Measurements from ENCODE around the gene ITPR3.

- TF ChIP-seq CTCF (IDR thresholded peaks at IDR 0.05; ENCODE audit: extremely low read depth in 1 of 2, insufficient read depth in 1 of 2, low read depth in 1 of 2, low read length in 2 of 2) (no peak), EZH2 (IDR thresholded peaks at IDR 0.05; ENCODE audit: borderline replicate concordance, low read depth, low read length, severe bottlenecking) (no peak), POLR2A (IDR thresholded peaks at IDR 0.05; ENCODE audit: low read depth, low read length) (no peak), POLR2AphosphoS5 (IDR thresholded peaks at IDR 0.05; ENCODE audit: insufficient read depth, low read depth, low read length) (no peak), JUN (IDR thresholded peaks at IDR 0.05; ENCODE audit: borderline replicate concordance, insufficient read depth, insufficient read length, low read depth) (no peak), MYC (IDR thresholded peaks at IDR 0.05; ENCODE audit: low read depth, low read length) (no peak), MAX (IDR thresholded peaks at IDR 0.05; ENCODE audit: insufficient read depth, insufficient read length) (no peak), GATA2 (IDR thresholded peaks at IDR 0.05; ENCODE audit: insufficient read depth, insufficient read length, low read depth, low read length) (no peak), FOS (IDR thresholded peaks at IDR 0.05; ENCODE audit: borderline replicate concordance, insufficient read depth, low read length) (no peak)
Observed at GRCh38 chr6:33641602-33642001, 20.5 kb downstream of the ITPR3 start.

All from endothelial cell of umbilical vein (primary cell).